ENCODE measurements around the gene GPHN.
"Not testable (repeated sequence)": the region's sequence is repeated elsewhere in the genome, so short reads cannot be mapped to it uniquely, and the experiment has no call there.

The GPHN gene

GRCh38 chr14:66804141-66804540 is 296.2 kb downstream of the GPHN start:
- Histone ChIP-seq H3K36me3 (ENCODE audit: control insufficient read depth in 1 of 2, insufficient read depth in 2 of 2, low read length in 2 of 2) (no peaks in the 10 kb centered on the region), H3K9ac (ENCODE audit: low read depth in 1 of 2, low read length in 2 of 2) (no peak overlapping the region), H3K27me3 (ENCODE audit: control insufficient read depth in 1 of 2, insufficient read depth in 2 of 2, low read length in 2 of 2) (no peaks in the 10 kb centered on the region), H3K4me1 (ENCODE audit: control insufficient read depth in 1 of 2, insufficient read depth in 2 of 2, low read length in 2 of 2) (no peaks in the 10 kb centered on the region), H3K9me3 (ENCODE audit: control insufficient read depth in 1 of 2, low read length in 2 of 2) (peaks cover 8 to 18% of the 10 kb centered on the region in 2 donors), H3K4me3 (ENCODE audit: low read depth in 1 of 2, low read length in 2 of 2) (no peak overlapping the region), H3K27ac (ENCODE audit: low read depth, low read length) (no peak overlapping the region)

- Histone ChIP-seq H3K9ac (ENCODE audit: low read depth in 1 of 2, low read length in 2 of 2) (no peak overlapping the region), H3K27ac (ENCODE audit: low read depth, low read length) (no peak overlapping the region), H3K4me3 (ENCODE audit: low read depth in 1 of 2, low read length in 2 of 2) (no peak overlapping the region), H3K27me3 (ENCODE audit: control insufficient read depth in 1 of 2, insufficient read depth in 2 of 2, low read length in 2 of 2) (no peaks in the 10 kb centered on the region), H3K4me1 (ENCODE audit: control insufficient read depth in 1 of 2, insufficient read depth in 2 of 2, low read length in 2 of 2) (no peaks in the 10 kb centered on the region), H3K9me3 (ENCODE audit: control insufficient read depth in 1 of 2, low read length in 2 of 2) (peaks cover 15 to 26% of the 10 kb centered on the region in 2 donors), H3K36me3 (ENCODE audit: control insufficient read depth in 1 of 2, insufficient read depth in 2 of 2, low read length in 2 of 2) (peaks cover 8 to 22% of the 10 kb centered on the region in 2 donors)
Observed at GRCh38 chr14:66813636-66814035, 305.7 kb downstream of the GPHN start.

GRCh38 chr14:66815687-66816086 is 307.7 kb downstream of the GPHN start:
- H3K27ac ChIP-seq (ENCODE audit: low read depth, low read length), result no peak overlapping the region
- no peaks in the 10 kb centered on the region for H3K4me1 ChIP-seq (ENCODE audit: control insufficient read depth in 1 of 2, insufficient read depth in 2 of 2, low read length in 2 of 2)
- H3K36me3 ChIP-seq (ENCODE audit: control insufficient read depth in 1 of 2, insufficient read depth in 2 of 2, low read length in 2 of 2), result peaks cover 8 to 22% of the 10 kb centered on the region in 2 donors
- H3K9me3 ChIP-seq (ENCODE audit: control insufficient read depth in 1 of 2, low read length in 2 of 2), result peaks cover 15 to 26% of the 10 kb centered on the region in 2 donors
- no peak overlapping the region for H3K9ac ChIP-seq (ENCODE audit: low read depth in 1 of 2, low read length in 2 of 2)
- H3K27me3 ChIP-seq (ENCODE audit: control insufficient read depth in 1 of 2, insufficient read depth in 2 of 2, low read length in 2 of 2), result no peaks in the 10 kb centered on the region
- H3K4me3 ChIP-seq (ENCODE audit: low read depth in 1 of 2, low read length in 2 of 2), result no peak overlapping the region

GRCh38 chr14:66824251-66824650 is 316.3 kb downstream of the GPHN start:
- Histone ChIP-seq H3K36me3 (ENCODE audit: control insufficient read depth in 1 of 2, insufficient read depth in 2 of 2, low read length in 2 of 2) (no peaks in the 10 kb centered on the region), H3K9ac (ENCODE audit: low read depth in 1 of 2, low read length in 2 of 2) (no peak overlapping the region), H3K4me3 (ENCODE audit: low read depth in 1 of 2, low read length in 2 of 2) (no peak overlapping the region), H3K4me1 (ENCODE audit: control insufficient read depth in 1 of 2, insufficient read depth in 2 of 2, low read length in 2 of 2) (no peaks in the 10 kb centered on the region), H3K27me3 (ENCODE audit: control insufficient read depth in 1 of 2, insufficient read depth in 2 of 2, low read length in 2 of 2) (no peaks in the 10 kb centered on the region), H3K9me3 (ENCODE audit: control insufficient read depth in 1 of 2, low read length in 2 of 2) (no peaks in the 10 kb centered on the region), H3K27ac (ENCODE audit: low read depth, low read length) (no peak overlapping the region)

GRCh38 chr14:66827182-66827581 is 319.2 kb downstream of the GPHN start:
- Histone ChIP-seq H3K27ac (ENCODE audit: low read depth, low read length) (no peak overlapping the region), H3K36me3 (ENCODE audit: control insufficient read depth in 1 of 2, insufficient read depth in 2 of 2, low read length in 2 of 2) (no peaks in the 10 kb centered on the region), H3K27me3 (ENCODE audit: control insufficient read depth in 1 of 2, insufficient read depth in 2 of 2, low read length in 2 of 2) (no peaks in the 10 kb centered on the region), H3K4me1 (ENCODE audit: control insufficient read depth in 1 of 2, insufficient read depth in 2 of 2, low read length in 2 of 2) (no peaks in the 10 kb centered on the region), H3K4me3 (ENCODE audit: low read depth in 1 of 2, low read length in 2 of 2) (no peak overlapping the region), H3K9ac (ENCODE audit: low read depth in 1 of 2, low read length in 2 of 2) (no peak overlapping the region), H3K9me3 (ENCODE audit: control insufficient read depth in 1 of 2, low read length in 2 of 2) (no peaks in the 10 kb centered on the region)

GRCh38 chr14:66831173-66831572 is 323.2 kb downstream of the GPHN start:
- Histone ChIP-seq H3K4me1 (ENCODE audit: control insufficient read depth in 1 of 2, insufficient read depth in 2 of 2, low read length in 2 of 2) (no peaks in the 10 kb centered on the region), H3K27me3 (ENCODE audit: control insufficient read depth in 1 of 2, insufficient read depth in 2 of 2, low read length in 2 of 2) (no peaks in the 10 kb centered on the region), H3K9me3 (ENCODE audit: control insufficient read depth in 1 of 2, low read length in 2 of 2) (no peaks in the 10 kb centered on the region), H3K4me3 (ENCODE audit: low read depth in 1 of 2, low read length in 2 of 2) (no peak overlapping the region), H3K36me3 (ENCODE audit: control insufficient read depth in 1 of 2, insufficient read depth in 2 of 2, low read length in 2 of 2) (no peaks in the 10 kb centered on the region), H3K9ac (ENCODE audit: low read depth in 1 of 2, low read length in 2 of 2) (no peak overlapping the region), H3K27ac (ENCODE audit: low read depth, low read length) (no peak overlapping the region)

- no peaks in the 10 kb centered on the region for H3K36me3 ChIP-seq (ENCODE audit: control insufficient read depth in 1 of 2, insufficient read depth in 2 of 2, low read length in 2 of 2)
- H3K27me3 ChIP-seq (ENCODE audit: control insufficient read depth in 1 of 2, insufficient read depth in 2 of 2, low read length in 2 of 2), result no peaks in the 10 kb centered on the region
- no peak overlapping the region for H3K27ac ChIP-seq (ENCODE audit: low read depth, low read length)
- H3K4me1 ChIP-seq (ENCODE audit: control insufficient read depth in 1 of 2, insufficient read depth in 2 of 2, low read length in 2 of 2), result no peaks in the 10 kb centered on the region
- no peaks in the 10 kb centered on the region for H3K9me3 ChIP-seq (ENCODE audit: control insufficient read depth in 1 of 2, low read length in 2 of 2)
- no peak overlapping the region for H3K4me3 ChIP-seq (ENCODE audit: low read depth in 1 of 2, low read length in 2 of 2)
- no peak overlapping the region for H3K9ac ChIP-seq (ENCODE audit: low read depth in 1 of 2, low read length in 2 of 2)
Observed at GRCh38 chr14:66833816-66834215, 325.9 kb downstream of the GPHN start.

GRCh38 chr14:66837436-66837835 is 329.5 kb downstream of the GPHN start:
- H3K4me1 ChIP-seq (ENCODE audit: control insufficient read depth in 1 of 2, insufficient read depth in 2 of 2, low read length in 2 of 2); H3K4me3 ChIP-seq (ENCODE audit: low read depth in 1 of 2, low read length in 2 of 2); H3K9me3 ChIP-seq (ENCODE audit: control insufficient read depth in 1 of 2, low read length in 2 of 2); H3K9ac ChIP-seq (ENCODE audit: low read depth in 1 of 2, low read length in 2 of 2); H3K27ac ChIP-seq (ENCODE audit: low read depth, low read length); H3K27me3 ChIP-seq (ENCODE audit: control insufficient read depth in 1 of 2, insufficient read depth in 2 of 2, low read length in 2 of 2); H3K36me3 ChIP-seq (ENCODE audit: control insufficient read depth in 1 of 2, insufficient read depth in 2 of 2, low read length in 2 of 2): not testable (repeated sequence)

GRCh38 chr14:66842911-66843512 is 335.1 kb downstream of the GPHN start:
- Histone ChIP-seq H3K36me3 (ENCODE audit: control insufficient read depth in 1 of 2, insufficient read depth in 2 of 2, low read length in 2 of 2) (no peaks in the 10 kb centered on the region), H3K9me3 (ENCODE audit: control insufficient read depth in 1 of 2, low read length in 2 of 2) (no peaks in the 10 kb centered on the region)

GRCh38 chr14:66850258-66850888 is 342.4 kb downstream of the GPHN start:
- no peak overlapping the region for H3K9ac ChIP-seq (ENCODE audit: low read depth in 1 of 2, low read length in 2 of 2)
- no peak overlapping the region for H3K4me3 ChIP-seq (ENCODE audit: low read depth in 1 of 2, low read length in 2 of 2)
- no peaks in the 10 kb centered on the region for H3K27me3 ChIP-seq (ENCODE audit: control insufficient read depth in 1 of 2, insufficient read depth in 2 of 2, low read length in 2 of 2)
- no peaks in the 10 kb centered on the region for H3K36me3 ChIP-seq (ENCODE audit: control insufficient read depth in 1 of 2, insufficient read depth in 2 of 2, low read length in 2 of 2)
- no peaks in the 10 kb centered on the region for H3K4me1 ChIP-seq (ENCODE audit: control insufficient read depth in 1 of 2, insufficient read depth in 2 of 2, low read length in 2 of 2)
- no peak overlapping the region for H3K27ac ChIP-seq (ENCODE audit: low read depth, low read length)
- H3K9me3 ChIP-seq (ENCODE audit: control insufficient read depth in 1 of 2, low read length in 2 of 2), result no peaks in the 10 kb centered on the region

More at GRCh38 chr14:66842911-66843512, 335.1 kb downstream of the GPHN start:
- Histone ChIP-seq H3K9ac (ENCODE audit: low read depth in 1 of 2, low read length in 2 of 2) (no peak overlapping the region), H3K27me3 (ENCODE audit: control insufficient read depth in 1 of 2, insufficient read depth in 2 of 2, low read length in 2 of 2) (no peaks in the 10 kb centered on the region), H3K4me3 (ENCODE audit: low read depth in 1 of 2, low read length in 2 of 2) (no peak overlapping the region), H3K27ac (ENCODE audit: low read depth, low read length) (no peak overlapping the region), H3K4me1 (ENCODE audit: control insufficient read depth in 1 of 2, insufficient read depth in 2 of 2, low read length in 2 of 2) (no peaks in the 10 kb centered on the region)

Measured in duodenal mucosa (tissue), 2 donors.